IPS-20b (cell line): Measurements from ENCODE around the gene ACTG1.

ENCODE experiments used
- H3K27ac ChIP-seq: one replicate; pipeline ENCODE4 v1.5.1; 2013; ENCODE audit warnings: low read length
- H3K27me3 ChIP-seq: 2 replicates; pipeline ENCODE4 v1.6.1; 2013; ENCODE audit warnings: mild to moderate bottlenecking, low read length, inconsistent platforms; ENCODE audit not compliant: insufficient read depth
- H3K36me3 ChIP-seq: 2 replicates; pipeline ENCODE4 v1.6.1; 2013; ENCODE audit warnings: low read depth, mild to moderate bottlenecking, inconsistent platforms, low read length, moderate library complexity; ENCODE audit not compliant: insufficient read depth
- H3K4me1 ChIP-seq: 2 replicates; pipeline ENCODE4 v1.6.1; 2013; ENCODE audit warnings: mild to moderate bottlenecking, control low read depth, inconsistent platforms, low read length, moderate library complexity; ENCODE audit not compliant: insufficient read depth
- H3K4me3 ChIP-seq: 2 replicates; pipeline ENCODE4 v1.5.1; 2013; ENCODE audit warnings: mild to moderate bottlenecking, low read length, inconsistent platforms
- H3K9ac ChIP-seq: 2 replicates; pipeline ENCODE4 v1.6.1; 2013; ENCODE audit warnings: low read depth, mild to moderate bottlenecking, inconsistent platforms, low read length, moderate library complexity
- H3K9me3 ChIP-seq: 2 replicates; pipeline ENCODE4 v1.6.1; 2013; ENCODE audit warnings: mild to moderate bottlenecking, low read depth, low read length, inconsistent platforms; ENCODE audit not compliant: insufficient read depth

The ACTG1 gene

GRCh38 chr17:81511554-81511803 is 1.1 kb downstream of the ACTG1 start:
- Histone ChIP-seq H3K9ac (peak overlapping the region; percentile 93), H3K4me1 (0 out of 2 replicates have a peak, but pooled peaks cover 4% of the 10 kb centered on the region), H3K36me3 (peaks cover 36% of the 10 kb centered on the region), H3K27me3 (peaks cover 5% of the 10 kb centered on the region; the same call in 1 of the 2 replicates), H3K27ac (peak overlapping the region; percentile 15), H3K4me3 (peak overlapping the region; percentile 97), H3K9me3 (peaks cover 10% of the 10 kb centered on the region; the same call in 1 of the 2 replicates)

- Histone ChIP-seq H3K4me1 (0 out of 2 replicates have a peak, but pooled peaks cover under 1% of the 10 kb centered on the region), H3K9me3 (peaks cover 10% of the 10 kb centered on the region; the same call in 1 of the 2 replicates), H3K27me3 (no peaks in the 10 kb centered on the region; the same call in 1 of the 2 replicates), H3K9ac (peak overlapping the region; percentile 93), H3K27ac (peak overlapping the region; percentile 15), H3K36me3 (peaks cover 36% of the 10 kb centered on the region), H3K4me3 (peak overlapping the region; percentile 97)
Observed at GRCh38 chr17:81510785-81511553, 1.6 kb downstream of the ACTG1 start.

GRCh38 chr17:81509972-81510784 is 2.4 kb downstream of the ACTG1 start:
- no peak overlapping the region for H3K27ac ChIP-seq
- no peaks in the 10 kb centered on the region for H3K27me3 ChIP-seq
- no peaks in the 10 kb centered on the region for H3K4me1 ChIP-seq
- peak overlapping the region; percentile 97 for H3K4me3 ChIP-seq
- peak overlapping the region; percentile 93 for H3K9ac ChIP-seq
- peaks cover 36% of the 10 kb centered on the region for H3K36me3 ChIP-seq
- peaks cover 10% of the 10 kb centered on the region; the same call in 1 of the 2 replicates for H3K9me3 ChIP-seq

- Histone ChIP-seq H3K9me3 (peaks cover 10% of the 10 kb centered on the region; the same call in 1 of the 2 replicates), H3K36me3 (peaks cover 36% of the 10 kb centered on the region), H3K4me3 (peak overlapping the region; percentile 97), H3K4me1 (no peaks in the 10 kb centered on the region), H3K27me3 (no peaks in the 10 kb centered on the region), H3K27ac (no peak overlapping the region), H3K9ac (peak overlapping the region; percentile 93)
Observed at GRCh38 chr17:81509207-81509971, 3.2 kb downstream of the ACTG1 start.

GRCh38 chr17:81508639-81509206 is 3.9 kb downstream of the ACTG1 start:
- Histone ChIP-seq H3K27me3 (no peaks in the 10 kb centered on the region), H3K36me3 (peaks cover 36% of the 10 kb centered on the region), H3K4me3 (peak overlapping the region; percentile 97; the same call in 1 of the 2 replicates), H3K4me1 (no peaks in the 10 kb centered on the region), H3K9ac (peak overlapping the region; percentile 93; the same call in 1 of the 2 replicates), H3K9me3 (peaks cover 10% of the 10 kb centered on the region; the same call in 1 of the 2 replicates), H3K27ac (no peak overlapping the region)

- 0 out of 2 replicates have a peak, but pooled peaks cover 2% of the 10 kb centered on the region for H3K4me1 ChIP-seq
- H3K4me3 ChIP-seq = no peak overlapping the region
- H3K27me3 ChIP-seq = no peaks in the 10 kb centered on the region
- H3K9me3 ChIP-seq = no peaks in the 10 kb centered on the region
- peaks cover under 1% of the 10 kb centered on the region; the same call in 1 of the 2 replicates for H3K36me3 ChIP-seq
- no peak overlapping the region for H3K9ac ChIP-seq
- H3K27ac ChIP-seq = no peak overlapping the region
Observed at GRCh38 chr17:81503619-81504018, 9.0 kb downstream of the ACTG1 start.

- H3K27ac ChIP-seq = no peak overlapping the region
- H3K36me3 ChIP-seq = no peaks in the 10 kb centered on the region
- H3K9ac ChIP-seq = no peak overlapping the region
- H3K27me3 ChIP-seq = no peaks in the 10 kb centered on the region
- 0 out of 2 replicates have a peak, but pooled peaks cover 2% of the 10 kb centered on the region for H3K4me1 ChIP-seq
- H3K4me3 ChIP-seq = no peak overlapping the region
- no peaks in the 10 kb centered on the region for H3K9me3 ChIP-seq
Observed at GRCh38 chr17:81502471-81503017, 10.1 kb downstream of the ACTG1 start.

- no peaks in the 10 kb centered on the region for H3K9me3 ChIP-seq
- no peak overlapping the region for H3K9ac ChIP-seq
- no peaks in the 10 kb centered on the region for H3K27me3 ChIP-seq
- no peaks in the 10 kb centered on the region for H3K36me3 ChIP-seq
- H3K4me1 ChIP-seq = 0 out of 2 replicates have a peak, but pooled peaks cover 2% of the 10 kb centered on the region
- no peak overlapping the region for H3K4me3 ChIP-seq
- no peak overlapping the region for H3K27ac ChIP-seq
Observed at GRCh38 chr17:81500047-81500446, 12.6 kb downstream of the ACTG1 start.

GRCh38 chr17:81499601-81499970 is 13.0 kb downstream of the ACTG1 start:
- no peak overlapping the region for H3K27ac ChIP-seq
- H3K4me1 ChIP-seq = 0 out of 2 replicates have a peak, but pooled peaks cover 2% of the 10 kb centered on the region
- no peaks in the 10 kb centered on the region for H3K9me3 ChIP-seq
- H3K27me3 ChIP-seq = no peaks in the 10 kb centered on the region
- H3K36me3 ChIP-seq = no peaks in the 10 kb centered on the region
- H3K4me3 ChIP-seq = no peak overlapping the region
- H3K9ac ChIP-seq = no peak overlapping the region

- Histone ChIP-seq H3K9me3 (no peaks in the 10 kb centered on the region), H3K9ac (no peak overlapping the region), H3K27ac (no peak overlapping the region), H3K36me3 (no peaks in the 10 kb centered on the region), H3K4me1 (0 out of 2 replicates have a peak, but pooled peaks cover 2% of the 10 kb centered on the region), H3K4me3 (no peak overlapping the region), H3K27me3 (no peaks in the 10 kb centered on the region)
Observed at GRCh38 chr17:81498953-81499600, 13.5 kb downstream of the ACTG1 start.
